ENCODE measurements around the gene SCYGR6. TPM values are rescaled to one million over a fixed set of nuclear protein-coding genes. Genes with fewer than 3 reads are reported as not detected.

Gene SCYGR6
- total RNA-seq, 1 experiment from 2014 or later, result not detected

GRCh38 chr2:227717687-227718567 lies 6.6 kb downstream of the SCYGR6 start, which contains the start of gene SLC19A3:
SLC19A3 (minus strand) TSS chr2:227718028; CDS start chr2:227702318, 15,710 bp downstream.
- ChIA-PET CTCF (no interaction called here), RAD21 (ENCODE audit: low non-redundant PET in 1 of 2, low total read pairs in 2 of 2, uncharacterized antibody in 2 of 2, unreplicated experiment in 2 of 2) (no interaction called here), POLR2A (no interaction called here)
- ATAC-seq (no peak), DNase-seq (ENCODE audit: low read depth, low spot score) (no peak)
- Histone ChIP-seq H3K9me2 (ENCODE audit: insufficient read depth) (no peaks in the 10 kb centered on the region), H3K79me2 (ENCODE audit: insufficient read depth, low read length) (no peaks in the 10 kb centered on the region), H3K4me2 (ENCODE audit: low read length) (no peak within 1 kb of the TSS), H3K9ac (ENCODE audit: low read length) (no peak within 1 kb of the TSS), H3K4me1 (ENCODE audit: control insufficient read depth in 1 of 2, insufficient read depth in 2 of 2, low read length in 2 of 2) (no peaks in the 10 kb centered on the region), H4K20me1 (ENCODE audit: insufficient read depth) (no peaks in the 10 kb centered on the region), H3K36me3 (ENCODE audit: control insufficient read depth in 1 of 2, insufficient read depth in 2 of 2, low read length in 2 of 2) (no peaks in the 10 kb centered on the region), H3K9me3 (ENCODE audit: control insufficient read depth in 1 of 2, insufficient read depth in 1 of 2, low read depth in 1 of 2, low read length in 2 of 2) (no peaks in the 10 kb centered on the region), H2AFZ (ENCODE audit: low read depth, low read length, poor library complexity, severe bottlenecking) (no peak within 1 kb of the TSS), H3K4me3 (replicated peaks in 1 of 2; ENCODE audit: low read depth in 1 of 2, low read length in 2 of 2) (no peak within 1 kb of the TSS), H3K27me3 (ENCODE audit: insufficient read depth, low read length) (no peaks in the 10 kb centered on the region), H3K27ac (ENCODE audit: low read depth, low read length) (no peak within 1 kb of the TSS)
- intact Hi-C loops (cut with micrococcal nuclease), result no loop called here
- no peak for TF ChIP-seq ZFX (IDR thresholded peaks at IDR 0.05)
- TF ChIP-seq EGR1 (IDR thresholded peaks at IDR 0.05; ENCODE audit: low read depth), result no peak
- TF ChIP-seq CTCF (IDR thresholded peaks at IDR 0.05 in 2 of 3, conservative IDR thresholded peaks at IDR 0.05 in 1 of 3; ENCODE audit: borderline replicate concordance in 1 of 3, insufficient read depth in 1 of 3, low read depth in 2 of 3, low read length in 2 of 3), result no peak
- TF ChIP-seq POLR2AphosphoS5 (IDR thresholded peaks at IDR 0.05; ENCODE audit: low read depth, low read length), result no peak
- TF ChIP-seq ZNF274 (IDR thresholded peaks at IDR 0.05; ENCODE audit: low read depth, low read length), result no peak
- no peak for TF ChIP-seq YY1 (IDR thresholded peaks at IDR 0.05; ENCODE audit: extremely low read depth, insufficient replicate concordance, low read depth, low read length)
- TF ChIP-seq REST (IDR thresholded peaks at IDR 0.05; ENCODE audit: low read depth), result no peak
- no peak for TF ChIP-seq ELF1 (IDR thresholded peaks at IDR 0.05; ENCODE audit: borderline replicate concordance, low read depth)
- TF ChIP-seq SRF (IDR thresholded peaks at IDR 0.05; ENCODE audit: low read depth), result no peak
- no peak for TF ChIP-seq TCF7L2 (IDR thresholded peaks at IDR 0.05; ENCODE audit: borderline replicate concordance, extremely low read depth, insufficient read depth, insufficient read length)
- no peak for TF ChIP-seq RAD21 (IDR thresholded peaks at IDR 0.05; ENCODE audit: low read depth)
- no peak for TF ChIP-seq FOSL1 (IDR thresholded peaks at IDR 0.05; ENCODE audit: low read depth)
- TF ChIP-seq JUND (IDR thresholded peaks at IDR 0.05), result no peak
- no peak for TF ChIP-seq EZH2phosphoT487 (IDR thresholded peaks at IDR 0.05; ENCODE audit: borderline replicate concordance)
- no peak for TF ChIP-seq SIN3A (IDR thresholded peaks at IDR 0.05; ENCODE audit: low read depth)
- no peak for TF ChIP-seq MAX (IDR thresholded peaks at IDR 0.05)
- TF ChIP-seq CEBPB (IDR thresholded peaks at IDR 0.05; ENCODE audit: low read depth), result no peak
- no peak for TF ChIP-seq CBX3 (IDR thresholded peaks at IDR 0.05; ENCODE audit: low read depth)
- TF ChIP-seq SP1 (IDR thresholded peaks at IDR 0.05; ENCODE audit: low read depth), result no peak
- TF ChIP-seq ATF3 (IDR thresholded peaks at IDR 0.05), result no peak
- no TSS peak for BruUV-seq (replicated peaks)

Data from HCT116 (cell line).